Measurements from ENCODE around the gene SERINC5. TPM values are rescaled to one million over a fixed set of nuclear protein-coding genes. Genes with fewer than 3 reads are reported as not detected.

SERINC5 gene
- total RNA-seq, 2 experiments from 2014 or later = 115 to 123 TPM

DNA sequence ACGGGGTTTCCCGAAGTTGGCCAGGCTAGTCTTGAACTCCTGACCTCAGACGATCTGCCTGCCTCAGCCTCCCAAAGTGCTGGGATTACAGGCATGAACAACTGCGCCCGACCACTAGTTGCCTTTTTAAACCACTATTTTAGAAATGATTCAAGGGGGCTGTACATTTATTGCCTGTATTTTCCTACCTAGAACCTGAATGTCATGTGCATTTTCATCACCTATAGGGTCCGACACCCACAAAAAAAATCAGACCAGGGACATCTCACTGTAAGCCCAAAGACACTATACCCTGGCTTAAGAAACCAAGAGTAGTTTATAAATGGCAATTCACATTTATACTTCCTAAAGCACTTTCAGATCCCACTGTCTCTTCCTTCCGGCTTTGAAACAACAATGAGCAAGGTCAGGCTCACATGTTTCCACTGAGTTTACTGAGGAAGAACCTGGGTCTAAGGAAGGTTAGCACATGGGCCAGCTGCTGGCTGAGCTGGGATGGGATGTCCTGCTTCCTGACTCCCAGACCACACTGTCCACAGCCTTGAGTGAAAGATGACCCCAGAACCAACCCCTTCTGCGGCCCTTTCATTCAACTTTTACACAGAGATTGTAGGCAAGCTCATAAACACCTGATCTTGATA is 87.3 kb downstream of the SERINC5 start:
- Histone ChIP-seq H3K36me3 (ENCODE audit: insufficient read depth, low read length) (peaks cover 97% of the 10 kb centered on the region), H3K4me3 (ENCODE audit: low read length) (no peak overlapping the region), H3K4me1 (ENCODE audit: insufficient read depth, low read length) (peaks cover 14% of the 10 kb centered on the region), H3K27me3 (ENCODE audit: control insufficient read depth in 1 of 2, insufficient read depth in 2 of 2, low read length in 2 of 2) (no peaks in the 10 kb centered on the region), H3K9me3 (ENCODE audit: control insufficient read depth in 1 of 2, insufficient read depth in 1 of 2, low read length in 2 of 2) (no peaks in the 10 kb centered on the region), H3K27ac (ENCODE audit: low read depth in 1 of 2, low read length in 2 of 2) (peak overlapping the region in 1 of 2 donors; percentile 27)
- no peak for DNase-seq
- ChIA-PET POLR2A (interaction anchor here (1.1 to 1.4 kb wide), 2 partner anchors 13 to 16 kb away, joined by 3 to 7 read pairs; no protein-coding TSS in a partner anchor), CTCF (no interaction called here)
- H3K36me3 Mint-ChIP-seq (ENCODE audit: low read depth) = peaks cover 98% of the 10 kb centered on the region
- H3K27ac Mint-ChIP-seq = peak overlapping the region; percentile 74
- no peak for ATAC-seq (ENCODE audit: poor library complexity)
- H3K9me3 Mint-ChIP-seq = no peaks in the 10 kb centered on the region
- H3K27me3 Mint-ChIP-seq = no peaks in the 10 kb centered on the region
- intact Hi-C loops (cut with DNase I, micrococcal nuclease) = no loop called here
- no peak overlapping the region for H3K4me3 Mint-ChIP-seq
- TF ChIP-seq, protein P1, sequence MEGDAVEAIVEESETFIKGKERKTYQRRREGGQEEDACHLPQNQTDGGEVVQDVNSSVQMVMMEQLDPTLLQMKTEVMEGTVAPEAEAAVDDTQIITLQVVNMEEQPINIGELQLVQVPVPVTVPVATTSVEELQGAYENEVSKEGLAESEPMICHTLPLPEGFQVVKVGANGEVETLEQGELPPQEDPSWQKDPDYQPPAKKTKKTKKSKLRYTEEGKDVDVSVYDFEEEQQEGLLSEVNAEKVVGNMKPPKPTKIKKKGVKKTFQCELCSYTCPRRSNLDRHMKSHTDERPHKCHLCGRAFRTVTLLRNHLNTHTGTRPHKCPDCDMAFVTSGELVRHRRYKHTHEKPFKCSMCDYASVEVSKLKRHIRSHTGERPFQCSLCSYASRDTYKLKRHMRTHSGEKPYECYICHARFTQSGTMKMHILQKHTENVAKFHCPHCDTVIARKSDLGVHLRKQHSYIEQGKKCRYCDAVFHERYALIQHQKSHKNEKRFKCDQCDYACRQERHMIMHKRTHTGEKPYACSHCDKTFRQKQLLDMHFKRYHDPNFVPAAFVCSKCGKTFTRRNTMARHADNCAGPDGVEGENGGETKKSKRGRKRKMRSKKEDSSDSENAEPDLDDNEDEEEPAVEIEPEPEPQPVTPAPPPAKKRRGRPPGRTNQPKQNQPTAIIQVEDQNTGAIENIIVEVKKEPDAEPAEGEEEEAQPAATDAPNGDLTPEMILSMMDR (IDR thresholded peaks at IDR 0.05) = no peak
- peaks cover 66% of the 10 kb centered on the region for H3K4me1 Mint-ChIP-seq (ENCODE audit: low read depth)

DNA sequence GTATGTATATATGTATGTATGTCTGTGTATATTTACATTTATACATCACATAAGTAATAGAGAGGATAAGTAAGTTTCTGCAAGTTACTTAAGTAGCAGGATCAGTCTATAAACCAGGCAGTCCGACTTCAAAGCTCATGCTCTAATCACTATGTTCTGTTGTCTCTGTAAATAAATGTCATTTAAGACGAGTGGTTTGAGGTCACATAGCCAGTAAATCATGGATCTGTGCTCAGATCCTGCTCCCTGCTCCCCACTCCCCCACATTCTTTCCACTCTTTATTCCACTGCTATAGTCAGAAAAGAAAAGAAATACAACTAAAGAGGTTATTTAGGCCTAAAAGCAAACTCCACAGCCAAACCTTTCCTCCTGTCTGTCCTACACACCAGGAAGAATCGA is 90.4 kb downstream of the SERINC5 start:
- Histone ChIP-seq H3K4me3 (ENCODE audit: low read length) (no peak overlapping the region), H3K4me1 (ENCODE audit: insufficient read depth, low read length) (peaks cover 6% of the 10 kb centered on the region), H3K27ac (ENCODE audit: low read depth in 1 of 2, low read length in 2 of 2) (no peak overlapping the region), H3K9me3 (ENCODE audit: control insufficient read depth in 1 of 2, insufficient read depth in 1 of 2, low read length in 2 of 2) (no peaks in the 10 kb centered on the region), H3K27me3 (ENCODE audit: control insufficient read depth in 1 of 2, insufficient read depth in 2 of 2, low read length in 2 of 2) (no peaks in the 10 kb centered on the region), H3K36me3 (ENCODE audit: insufficient read depth, low read length) (peaks cover 98% of the 10 kb centered on the region)
- H3K27me3 Mint-ChIP-seq = no peaks in the 10 kb centered on the region
- DNase-seq (no peak), ATAC-seq (ENCODE audit: poor library complexity) (no peak)
- POLR2A ChIA-PET = interaction anchor here (0.7 to 2.7 kb wide), 9 partner anchors 13 to 90 kb away, joined by 3 to 8 read pairs (median 4); partner anchors contain the start of gene SERINC5
- TF ChIP-seq, protein P1 (IDR thresholded peaks at IDR 0.05) = no peak
- CTCF ChIA-PET = interaction anchor here (1.6 kb wide), 1 partner anchor 142 kb away, joined by 4 read pairs; no protein-coding TSS in a partner anchor
- H3K27ac Mint-ChIP-seq = peak overlapping the region; percentile 87
- H3K9me3 Mint-ChIP-seq = no peaks in the 10 kb centered on the region
- peak overlapping the region; percentile 7 for H3K4me3 Mint-ChIP-seq
- H3K4me1 Mint-ChIP-seq (ENCODE audit: low read depth) = peaks cover 58% of the 10 kb centered on the region
- intact Hi-C loops (cut with DNase I, micrococcal nuclease) = no loop called here
- H3K36me3 Mint-ChIP-seq (ENCODE audit: low read depth) = peaks cover 97% of the 10 kb centered on the region

DNA sequence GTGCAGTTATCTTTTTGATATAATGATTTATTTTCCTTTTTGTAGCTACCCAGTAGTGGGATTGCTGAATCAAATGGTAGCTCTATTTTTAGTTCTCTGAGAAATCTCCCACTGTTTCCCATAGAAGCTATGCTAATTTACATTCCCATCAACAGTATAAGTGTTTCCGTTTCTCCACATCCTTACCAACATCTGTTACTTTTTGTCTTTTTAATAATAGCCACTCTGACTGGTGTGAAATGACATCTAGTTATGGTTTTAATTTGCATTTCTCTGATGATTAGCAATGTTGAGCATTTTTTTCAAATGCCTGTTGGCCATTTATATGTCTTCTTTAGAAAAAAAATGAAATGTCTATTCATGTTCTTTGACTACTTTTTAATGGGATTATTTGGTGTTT is 94.7 kb downstream of the SERINC5 start:
- TF ChIP-seq, protein P1 (IDR thresholded peaks at IDR 0.05) = no peak
- Histone ChIP-seq H3K4me3 (ENCODE audit: low read length) (no peak overlapping the region), H3K27ac (ENCODE audit: low read depth in 1 of 2, low read length in 2 of 2) (no peak overlapping the region), H3K4me1 (ENCODE audit: insufficient read depth, low read length) (peaks cover 3% of the 10 kb centered on the region), H3K27me3 (ENCODE audit: control insufficient read depth in 1 of 2, insufficient read depth in 2 of 2, low read length in 2 of 2) (no peaks in the 10 kb centered on the region), H3K36me3 (ENCODE audit: insufficient read depth, low read length) (peaks cover 95% of the 10 kb centered on the region), H3K9me3 (ENCODE audit: control insufficient read depth in 1 of 2, insufficient read depth in 1 of 2, low read length in 2 of 2) (no peaks in the 10 kb centered on the region)
- peaks cover 56% of the 10 kb centered on the region for H3K4me1 Mint-ChIP-seq (ENCODE audit: low read depth)
- intact Hi-C loops (cut with DNase I, micrococcal nuclease) = no loop called here
- H3K27ac Mint-ChIP-seq = peak overlapping the region; percentile 87
- no peaks in the 10 kb centered on the region for H3K27me3 Mint-ChIP-seq
- ChIA-PET CTCF (no interaction called here), POLR2A (interaction anchor here (1.2 to 1.6 kb wide), 2 partner anchors 8 to 97 kb away, joined by 3 read pairs; no protein-coding TSS in a partner anchor)
- no peaks in the 10 kb centered on the region for H3K9me3 Mint-ChIP-seq
- H3K4me3 Mint-ChIP-seq = no peak overlapping the region
- ATAC-seq (ENCODE audit: poor library complexity) = no peak
- no peak for DNase-seq
- peaks cover 97% of the 10 kb centered on the region for H3K36me3 Mint-ChIP-seq (ENCODE audit: low read depth)

Data from CD4-positive, alpha-beta T cell (primary cell).